Central memory CD8-positive, alpha-beta T cell (primary cell): ENCODE data around the gene LYPD5.
A peak's percentile ranks its signal among the peaks of the same experiment; 100 is the strongest.
"Not testable (repeated sequence)": the region's sequence is repeated elsewhere in the genome, so short reads cannot be mapped to it uniquely, and the experiment has no call there.

Source experiments
- ATAC-seq: fragments of 150-1000 bp; cut with Tn5 transposase; replicated peaks from 2 replicates; pipeline ENCODE4 v1.10.0; 2022; ENCODE audit warnings: mild to moderate bottlenecking, moderate FRiP score, moderate number of reproducible peaks; ENCODE audit not compliant: poor library complexity, severe bottlenecking; ENCODE audit errors: extremely low read depth
- DNase-seq, 2 donors: peaks; one replicate each; pipeline ENCODE4 v3.0.0; 2021; ENCODE audit warnings: low spot score in 2 of 2
- H3K27ac Mint-ChIP-seq: one replicate; pipeline ENCODE4 v1.8.0; 2022; ENCODE audit warnings: low read depth, mild to moderate bottlenecking, moderate library complexity, mixed read lengths
- H3K27me3 Mint-ChIP-seq: one replicate; pipeline ENCODE4 v1.8.0; 2022; ENCODE audit warnings: mixed read lengths
- H3K36me3 Mint-ChIP-seq: one replicate; pipeline ENCODE4 v1.8.0; 2022; ENCODE audit warnings: mild to moderate bottlenecking, moderate library complexity, mixed read lengths; ENCODE audit not compliant: insufficient read depth
- H3K4me1 Mint-ChIP-seq: one replicate; pipeline ENCODE4 v1.8.0; 2022; ENCODE audit warnings: mixed read lengths
- H3K4me3 Mint-ChIP-seq: one replicate; pipeline ENCODE4 v1.8.0; 2022; ENCODE audit warnings: mild to moderate bottlenecking, moderate library complexity, mixed read lengths
- H3K9me3 Mint-ChIP-seq: one replicate; pipeline ENCODE4 v1.8.0; 2022; ENCODE audit warnings: mixed read lengths

The LYPD5 gene

GRCh38 chr19:43768273-43769050 lies 33.8 kb downstream of the LYPD5 start:
- peaks cover 16% of the 10 kb centered on the region for H3K36me3 Mint-ChIP-seq
- H3K27ac Mint-ChIP-seq, result no peak overlapping the region
- no peaks in the 10 kb centered on the region for H3K9me3 Mint-ChIP-seq
- peaks cover 43% of the 10 kb centered on the region for H3K4me1 Mint-ChIP-seq
- no peak for ATAC-seq
- DNase-seq, result no peak
- H3K4me3 Mint-ChIP-seq, result no peak overlapping the region
- no peaks in the 10 kb centered on the region for H3K27me3 Mint-ChIP-seq

GRCh38 chr19:43767818-43768217 lies 34.4 kb downstream of the LYPD5 start:
- Mint-ChIP-seq H3K27ac (no peak overlapping the region), H3K4me1 (peaks cover 48% of the 10 kb centered on the region), H3K9me3 (no peaks in the 10 kb centered on the region), H3K4me3 (no peak overlapping the region), H3K27me3 (no peaks in the 10 kb centered on the region), H3K36me3 (peaks cover 15% of the 10 kb centered on the region)
- DNase-seq, result no peak
- no peak for ATAC-seq

GRCh38 chr19:43767316-43767715 lies 34.9 kb downstream of the LYPD5 start:
- Mint-ChIP-seq H3K9me3 (no peaks in the 10 kb centered on the region), H3K4me3 (no peak overlapping the region), H3K27ac (peak overlapping the region; percentile 86), H3K36me3 (peaks cover 14% of the 10 kb centered on the region), H3K27me3 (no peaks in the 10 kb centered on the region), H3K4me1 (peaks cover 53% of the 10 kb centered on the region)
- ATAC-seq (no peak), DNase-seq (no peak)

GRCh38 chr19:43766755-43767043 lies 35.5 kb downstream of the LYPD5 start:
- Mint-ChIP-seq H3K27ac (peak overlapping the region; percentile 86), H3K9me3 (no peaks in the 10 kb centered on the region), H3K4me3 (peak overlapping the region; percentile 68), H3K27me3 (no peaks in the 10 kb centered on the region), H3K4me1 (peaks cover 53% of the 10 kb centered on the region), H3K36me3 (peaks cover 14% of the 10 kb centered on the region)
- ATAC-seq (no peak), DNase-seq (no peak)

- Mint-ChIP-seq H3K36me3 (peaks cover 14% of the 10 kb centered on the region), H3K9me3 (no peaks in the 10 kb centered on the region), H3K4me1 (peaks cover 51% of the 10 kb centered on the region), H3K27me3 (no peaks in the 10 kb centered on the region), H3K4me3 (peak overlapping the region; percentile 68), H3K27ac (peak overlapping the region; percentile 86)
- peak; percentile 92 for ATAC-seq
- DNase-seq, result peak; percentile 30 to 56
Measured at GRCh38 chr19:43765109-43765876, 37.0 kb downstream of the LYPD5 start.

- H3K36me3 Mint-ChIP-seq, result peaks cover 13% of the 10 kb centered on the region
- ATAC-seq, DNase-seq, H3K27me3 Mint-ChIP-seq, H3K9me3 Mint-ChIP-seq: not testable (repeated sequence)
- H3K27ac Mint-ChIP-seq, result peak overlapping the region; percentile 86
- H3K4me3 Mint-ChIP-seq, result peak overlapping the region; percentile 68
- peaks cover 45% of the 10 kb centered on the region for H3K4me1 Mint-ChIP-seq
Measured at GRCh38 chr19:43764684-43765083, 37.6 kb downstream of the LYPD5 start.

GRCh38 chr19:43763473-43763939 lies 38.7 kb downstream of the LYPD5 start:
- H3K27ac Mint-ChIP-seq, result peak overlapping the region; percentile 60
- H3K4me3 Mint-ChIP-seq, result peak overlapping the region; percentile 22

GRCh38 chr19:43762814-43763213 lies 39.4 kb downstream of the LYPD5 start:
- ATAC-seq, result no peak
- no peak for DNase-seq
- Mint-ChIP-seq H3K9me3 (no peaks in the 10 kb centered on the region), H3K4me3 (no peak overlapping the region), H3K27ac (peak overlapping the region; percentile 60), H3K27me3 (no peaks in the 10 kb centered on the region), H3K36me3 (peaks cover 10% of the 10 kb centered on the region), H3K4me1 (peaks cover 44% of the 10 kb centered on the region)

More at GRCh38 chr19:43763473-43763939, 38.7 kb downstream of the LYPD5 start:
- ATAC-seq (no peak), DNase-seq (no peak)
- Mint-ChIP-seq H3K36me3 (peaks cover 12% of the 10 kb centered on the region), H3K4me1 (peaks cover 44% of the 10 kb centered on the region), H3K9me3 (no peaks in the 10 kb centered on the region), H3K27me3 (no peaks in the 10 kb centered on the region)

- no peak for DNase-seq
- H3K4me3 Mint-ChIP-seq, result no peak overlapping the region
- no peak for ATAC-seq
- no peaks in the 10 kb centered on the region for H3K27me3 Mint-ChIP-seq
- H3K9me3 Mint-ChIP-seq, result no peaks in the 10 kb centered on the region
- H3K4me1 Mint-ChIP-seq, result peaks cover 39% of the 10 kb centered on the region
- no peak overlapping the region for H3K27ac Mint-ChIP-seq
- H3K36me3 Mint-ChIP-seq, result peaks cover 10% of the 10 kb centered on the region
Measured at GRCh38 chr19:43760941-43761340, 41.3 kb downstream of the LYPD5 start.

GRCh38 chr19:43759515-43759914 lies 42.7 kb downstream of the LYPD5 start:
- no peak for DNase-seq
- Mint-ChIP-seq H3K27ac (no peak overlapping the region), H3K36me3 (peaks cover 16% of the 10 kb centered on the region), H3K9me3 (no peaks in the 10 kb centered on the region), H3K27me3 (no peaks in the 10 kb centered on the region), H3K4me3 (no peak overlapping the region), H3K4me1 (peaks cover 35% of the 10 kb centered on the region)
- no peak for ATAC-seq

GRCh38 chr19:43755256-43755801 lies 46.9 kb downstream of the LYPD5 start:
- Mint-ChIP-seq H3K9me3 (no peaks in the 10 kb centered on the region), H3K36me3 (peaks cover 26% of the 10 kb centered on the region), H3K4me1 (peaks cover 47% of the 10 kb centered on the region), H3K27me3 (no peaks in the 10 kb centered on the region), H3K4me3 (peak overlapping the region; percentile 98), H3K27ac (peak overlapping the region; percentile 99)
- peak; percentile 57 to 65 for DNase-seq
- ATAC-seq, result peak; percentile 37

GRCh38 chr19:43754503-43755255 lies 47.6 kb downstream of the LYPD5 start, which contains the start of gene SMG9:
TSS of gene SMG9 (minus strand) at chr19:43754962. CDS start at chr19:43750741, 4,221 bp downstream.
- Mint-ChIP-seq H3K9me3 (no peaks in the 10 kb centered on the region), H3K27me3 (no peaks in the 10 kb centered on the region), H3K27ac (peak within 1 kb of the TSS; percentile 99), H3K4me3 (peak within 1 kb of the TSS; percentile 98), H3K4me1 (peaks cover 52% of the 10 kb centered on the region), H3K36me3 (peaks cover 29% of the 10 kb centered on the region)
- DNase-seq (peak; percentile 97), ATAC-seq (peak; percentile 79)
